Neural cell (in vitro differentiated cells): ENCODE data around the gene PCNX4. TPM values are rescaled to one million over a fixed set of nuclear protein-coding genes. Genes with fewer than 3 reads are reported as not detected.

ENCODE experiments used
- H2AFZ ChIP-seq: fragments of 200-600, 300-800 bp; sonication (generic), shearing (Covaris generic); 2 replicates; pipeline ENCODE4 v1.6.0; 2014; ENCODE audit warnings: low read depth, mild to moderate bottlenecking, antibody characterized with exemption, low read length, moderate library complexity
- H3F3A ChIP-seq: fragments of 200-600 bp; shearing (Covaris generic); 2 replicates; pipeline ENCODE4 v1.6.1; 2016; ENCODE audit warnings: mild to moderate bottlenecking, moderate library complexity, mixed read lengths, antibody characterized with exemption, low read length; ENCODE audit not compliant: insufficient read depth, poor library complexity, severe bottlenecking
- H3K27ac ChIP-seq: fragments of 200-600, 300-800 bp; sonication (generic), shearing (Covaris generic); 2 replicates; pipeline ENCODE4 v1.5.1; 2014; ENCODE audit warnings: mild to moderate bottlenecking, low read length, moderate library complexity
- H3K27me3 ChIP-seq: fragments of 300-800, 200-600 bp; sonication (generic), shearing (Covaris generic); 2 replicates; pipeline ENCODE4 v1.6.0; 2014; ENCODE audit warnings: mild to moderate bottlenecking, low read depth, low read length, moderate library complexity; ENCODE audit not compliant: insufficient read depth
- H3K36me3 ChIP-seq: fragments of 300-800, 200-600 bp; sonication (generic), shearing (Covaris generic); 2 replicates; pipeline ENCODE4 v1.5.1; 2014; ENCODE audit warnings: mild to moderate bottlenecking, antibody characterized with exemption, low read length, moderate library complexity; ENCODE audit not compliant: insufficient read depth
- H3K4me2 ChIP-seq: fragments of 300-800, 200-600 bp; sonication (generic), shearing (Covaris generic); 2 replicates; pipeline ENCODE4 v1.6.0; 2014; ENCODE audit warnings: mild to moderate bottlenecking, low read length
- H3K4me3 ChIP-seq: fragments of 300-800, 200-600 bp; sonication (generic), shearing (Covaris generic); 2 replicates; pipeline ENCODE4 v1.5.1; 2014; ENCODE audit warnings: mild to moderate bottlenecking, low read length, moderate library complexity
- H3K79me2 ChIP-seq: fragments of 200-600 bp; shearing (Covaris generic); replicated peaks from 2 replicates; pipeline ENCODE4 v1.6.0; 2014; ENCODE audit warnings: mild to moderate bottlenecking, low read length, moderate library complexity; ENCODE audit not compliant: insufficient read depth
- H3K9ac ChIP-seq: fragments of 300-800, 200-600 bp; sonication (generic), shearing (Covaris generic); 2 replicates; pipeline ENCODE4 v1.6.1; 2016; ENCODE audit warnings: mild to moderate bottlenecking, low read length, mixed read lengths
- H3K9me2 ChIP-seq: fragments of 200-600 bp; shearing (Covaris generic); 2 replicates; pipeline ENCODE4 v1.6.1; 2016; ENCODE audit warnings: mild to moderate bottlenecking, low read length, mixed read lengths; ENCODE audit not compliant: insufficient read depth
- H3K9me3 ChIP-seq: fragments of 200-600, 300-800 bp; sonication (generic), shearing (Covaris generic); 2 replicates; pipeline ENCODE4 v1.6.1; 2016; ENCODE audit warnings: mild to moderate bottlenecking, mixed run types, low read length, moderate library complexity, mixed read lengths
- H4K20me1 ChIP-seq: fragments of 200-600 bp; shearing (Covaris generic); 2 replicates; pipeline ENCODE4 v1.6.1; 2016; ENCODE audit warnings: mild to moderate bottlenecking, mixed run types; ENCODE audit not compliant: insufficient read depth
- CTCF ChIP-seq: fragments of 450-650 bp; IDR thresholded peaks from 2 replicates; pipeline ENCODE4 v1.5.1; 2014; ENCODE audit warnings: antibody characterized with exemption, mild to moderate bottlenecking, moderate library complexity; ENCODE audit not compliant: poor library complexity, severe bottlenecking
- EP300 ChIP-seq: fragments of 450-650 bp; conservative IDR thresholded peaks from 2 replicates; pipeline ENCODE4 v1.6.1; 2014; ENCODE audit warnings: antibody characterized with exemption, mild to moderate bottlenecking, moderate library complexity; ENCODE audit not compliant: poor library complexity, severe bottlenecking
- EZH2 ChIP-seq: fragments of 200-600, 300-800 bp; shearing (Covaris generic), sonication (generic); IDR thresholded peaks from 2 replicates; pipeline ENCODE4 v1.6.1; 2014; ENCODE audit warnings: antibody characterized with exemption, low read length, borderline replicate concordance, mild to moderate bottlenecking; ENCODE audit not compliant: insufficient read depth, poor library complexity, severe bottlenecking
- MXI1 ChIP-seq: fragments of 450-650 bp; conservative IDR thresholded peaks from 2 replicates; pipeline ENCODE4 v1.6.1; 2014; ENCODE audit warnings: antibody characterized with exemption, mild to moderate bottlenecking; ENCODE audit not compliant: poor library complexity, severe bottlenecking
- RAD21 ChIP-seq: fragments of 450-650 bp; conservative IDR thresholded peaks from 2 replicates; pipeline ENCODE4 v1.6.1; 2014; ENCODE audit warnings: antibody characterized with exemption, mild to moderate bottlenecking, moderate library complexity
- REST ChIP-seq: IDR thresholded peaks from 2 replicates; pipeline ENCODE4 v1.6.1; 2012; ENCODE audit warnings: borderline replicate concordance
- SMC3 ChIP-seq: fragments of 450-650 bp; conservative IDR thresholded peaks from 2 replicates; pipeline ENCODE4 v1.6.1; 2014; ENCODE audit warnings: antibody characterized with exemption, mild to moderate bottlenecking, moderate library complexity; ENCODE audit not compliant: poor library complexity
- TAF1 ChIP-seq: IDR thresholded peaks from 2 replicates; pipeline ENCODE4 v1.6.1; 2012; ENCODE audit warnings: low read depth
- polyA plus RNA-seq: library from polyadenylated mRNA; depleted of rRNA; stranded (reverse); fragments of >200 nt; gene quantifications from 2 replicates; pipeline ENCODE4 v1.2.3, GENCODE V29; 2014

Gene PCNX4
- polyA plus RNA-seq, 1 donor from 2014 or later = 117 TPM

GRCh38 chr14:60093080-60093479 is 1.4 kb downstream of the PCNX4 start:
- Histone ChIP-seq H3K9me3 (no peaks in the 10 kb centered on the region), H3K27me3 (no peaks in the 10 kb centered on the region), H3K9me2 (no peaks in the 10 kb centered on the region), H4K20me1 (no peaks in the 10 kb centered on the region), H3K4me3 (peak overlapping the region; percentile 82), H3F3A (no peaks in the 10 kb centered on the region), H3K4me2 (peak overlapping the region; percentile 93), H3K27ac (peak overlapping the region; percentile 95), H2AFZ (peak overlapping the region; percentile 66), H3K79me2 (peaks cover 59% of the 10 kb centered on the region), H3K9ac (peak overlapping the region; percentile 94), H3K36me3 (no peaks in the 10 kb centered on the region)
- TF ChIP-seq MXI1 (no peak), EZH2 (no peak), RAD21 (no peak), REST (peak; percentile 18), TAF1 (no peak), SMC3 (no peak), EP300 (no peak), CTCF (no peak)

GRCh38 chr14:60093606-60094005 is 1.9 kb downstream of the PCNX4 start:
- no peaks in the 10 kb centered on the region for H3K27me3 ChIP-seq
- no peak for TF ChIP-seq SMC3
- TF ChIP-seq REST = no peak
- TF ChIP-seq CTCF = no peak
- peak overlapping the region; percentile 82 for H3K4me3 ChIP-seq
- no peaks in the 10 kb centered on the region for H3K9me3 ChIP-seq
- H3K27ac ChIP-seq = peak overlapping the region; percentile 95
- H3K36me3 ChIP-seq = no peaks in the 10 kb centered on the region
- no peaks in the 10 kb centered on the region for H3K9me2 ChIP-seq
- peaks cover 63% of the 10 kb centered on the region for H3K79me2 ChIP-seq
- no peaks in the 10 kb centered on the region for H3F3A ChIP-seq
- peak overlapping the region; percentile 94 for H3K9ac ChIP-seq
- H3K4me2 ChIP-seq = peak overlapping the region; percentile 93
- no peaks in the 10 kb centered on the region for H4K20me1 ChIP-seq
- peak overlapping the region; percentile 10 for H2AFZ ChIP-seq
